ENCODE data around the gene S100A6. TPM values are rescaled to one million over a fixed set of nuclear protein-coding genes. Genes with fewer than 3 reads are reported as not detected.

S100A6 gene
- polyA plus RNA-seq, 1 donor from 2014 or later, result not detected

- Histone ChIP-seq H3K9me2 (ENCODE audit: insufficient read depth, low read length) (no peaks in the 10 kb centered on the region), H3K79me2 (replicated peaks; ENCODE audit: insufficient read depth, low read length) (no peaks in the 10 kb centered on the region), H3K27ac (ENCODE audit: low read length) (no peak overlapping the region), H3K9ac (ENCODE audit: low read length) (no peak overlapping the region), H3K4me3 (ENCODE audit: low read length) (no peak overlapping the region), H3K9me3 (ENCODE audit: low read length) (no peaks in the 10 kb centered on the region), H3F3A (ENCODE audit: insufficient read depth, low read length, poor library complexity, severe bottlenecking) (no peaks in the 10 kb centered on the region), H2AFZ (ENCODE audit: low read depth, low read length) (no peak overlapping the region), H4K20me1 (ENCODE audit: insufficient read depth) (no peaks in the 10 kb centered on the region), H3K4me2 (ENCODE audit: low read length) (no peak overlapping the region), H3K36me3 (ENCODE audit: insufficient read depth, low read length) (no peaks in the 10 kb centered on the region), H3K27me3 (ENCODE audit: insufficient read depth, low read depth, low read length) (no peaks in the 10 kb centered on the region)
- TF ChIP-seq TAF1 (IDR thresholded peaks at IDR 0.05; ENCODE audit: low read depth) (no peak), POLR2AphosphoS5 (IDR thresholded peaks at IDR 0.05) (no peak), MXI1 (conservative IDR thresholded peaks at IDR 0.05; ENCODE audit: poor library complexity, severe bottlenecking) (no peak), RAD21 (conservative IDR thresholded peaks at IDR 0.05) (no peak), SMC3 (conservative IDR thresholded peaks at IDR 0.05; ENCODE audit: poor library complexity) (no peak), EP300 (conservative IDR thresholded peaks at IDR 0.05; ENCODE audit: poor library complexity, severe bottlenecking) (no peak), EZH2 (IDR thresholded peaks at IDR 0.05; ENCODE audit: borderline replicate concordance, insufficient read depth, low read length, poor library complexity, severe bottlenecking) (no peak), REST (IDR thresholded peaks at IDR 0.05; ENCODE audit: borderline replicate concordance) (no peak), CTCF (IDR thresholded peaks at IDR 0.05; ENCODE audit: poor library complexity, severe bottlenecking) (no peak)
These were observed 27.7 kb downstream of the S100A6 start for GRCh38 chr1:153507926-153508583.

GRCh38 chr1:153506831-153507413, 28.9 kb downstream of the S100A6 start:
- Histone ChIP-seq H3K9ac (ENCODE audit: low read length) (no peak overlapping the region), H3K4me2 (ENCODE audit: low read length) (no peak overlapping the region), H3K36me3 (ENCODE audit: insufficient read depth, low read length) (no peaks in the 10 kb centered on the region), H3K79me2 (replicated peaks; ENCODE audit: insufficient read depth, low read length) (no peaks in the 10 kb centered on the region), H3K4me3 (ENCODE audit: low read length) (no peak overlapping the region), H3K9me3 (ENCODE audit: low read length) (no peaks in the 10 kb centered on the region), H4K20me1 (ENCODE audit: insufficient read depth) (no peaks in the 10 kb centered on the region), H3K9me2 (ENCODE audit: insufficient read depth, low read length) (no peaks in the 10 kb centered on the region), H3F3A (ENCODE audit: insufficient read depth, low read length, poor library complexity, severe bottlenecking) (no peaks in the 10 kb centered on the region), H2AFZ (ENCODE audit: low read depth, low read length) (no peak overlapping the region), H3K27ac (ENCODE audit: low read length) (no peak overlapping the region), H3K27me3 (ENCODE audit: insufficient read depth, low read depth, low read length) (no peaks in the 10 kb centered on the region)
- no peak for TF ChIP-seq RAD21 (conservative IDR thresholded peaks at IDR 0.05)

All from neural cell (in vitro differentiated cells).